HepG2 (cell line): ENCODE results near the gene REEP2. TPM values are rescaled to one million over a fixed set of nuclear protein-coding genes. Genes with fewer than 3 reads are reported as not detected.

Source experiments
- ATAC-seq: fragments of 200-7000 bp; cut with Tn5 transposase; 3 replicates; pipeline ENCODE4 v1.9.1; 2020; ENCODE audit warnings: mild to moderate bottlenecking, moderate library complexity
- BruUV-seq: library from RNA; stranded (reverse); fragments of 400-500 nt; replicated peaks from 2 replicates; lab custom pipeline; 2021; lab: Mats Ljungman, UMichigan
- CTCF ChIA-PET: fragments of 300-600 bp; formaldehyde crosslinking; extraction: SDS; loops from one replicate; lab custom pipeline; 2021; ENCODE audit warnings: low total read pairs, inconsistent platforms, low intra/inter-chr PET ratio; lab: Yijun Ruan, JAX
- POLR2A ChIA-PET: fragments of 350-600 bp; sonication (Branson Sonifier 250); formaldehyde crosslinking; loops from one replicate; lab custom pipeline; 2020; ENCODE audit warnings: antibody characterized with exemption, inconsistent platforms; lab: Yijun Ruan, JAX
- DNase-seq: peaks from one replicate; pipeline ENCODE4 v3.0.0-alpha.2; 2015; ENCODE audit warnings: low spot score
- FAIRE-seq: peaks from 3 replicates; lab custom pipeline; 2011; peaks lifted over from hg19 to GRCh38; lab: Jason Lieb, UNC
- H2AFZ ChIP-seq: one replicate; pipeline ENCODE4 v1.6.1; 2011; ENCODE audit warnings: low read length, inconsistent platforms
- H3K27ac ChIP-seq: fragments of 300-600 bp; 3 replicates; pipeline ENCODE4 v1.8.0; 2011; ENCODE audit warnings: mixed run types, mild to moderate bottlenecking, mixed read lengths, low read length, inconsistent platforms; ENCODE audit not compliant: insufficient read depth; ENCODE audit errors: extremely low read length
- H3K27me3 ChIP-seq, 2 experiments: fragments of 200-600 bp in 1 of 2; 2 replicates in 1 of 2; 3 replicates in 1 of 2; pipeline versions ENCODE4 v1.6.0 to v1.8.0; 2011; ENCODE audit warnings: low read length in 2 of 2, mild to moderate bottlenecking in 2 of 2, moderate library complexity in 2 of 2, inconsistent platforms in 1 of 2; ENCODE audit not compliant: insufficient read depth in 2 of 2, control insufficient read depth in 1 of 2
- H3K36me3 ChIP-seq, 2 experiments: fragments of 200-600 bp in 1 of 2; replicated peaks in 1 of 2; 2 replicates in 1 of 2; 3 replicates in 1 of 2; pipeline versions ENCODE4 v1.5.1 to v1.8.0; 2011; ENCODE audit warnings: low read length in 2 of 2, inconsistent platforms in 1 of 2; ENCODE audit not compliant: insufficient read depth in 2 of 2, control insufficient read depth in 1 of 2
- H3K4me1 ChIP-seq: 2 replicates; pipeline ENCODE4 v1.5.1; 2012; ENCODE audit warnings: low read length, inconsistent platforms; ENCODE audit not compliant: insufficient read depth
- H3K4me2 ChIP-seq: 2 replicates; pipeline ENCODE4 v1.6.0; 2011; ENCODE audit warnings: low read depth, low read length, inconsistent platforms
- H3K4me3 ChIP-seq, 3 experiments: fragments of 200-600 bp in 1 of 3; sonication (generic), shearing (Covaris generic) in 1 of 3; replicated peaks in 1 of 3; 2 replicates each; pipeline ENCODE4 v1.5.1; 2011 to 2016; ENCODE audit warnings: low read length in 3 of 3, inconsistent platforms in 2 of 3, low read depth in 2 of 3, mild to moderate bottlenecking in 2 of 3, control low read depth in 1 of 3, mixed read lengths in 1 of 3; ENCODE audit not compliant: insufficient read depth in 1 of 3
- H3K79me2 ChIP-seq: one replicate; pipeline ENCODE4 v1.6.1; 2011; ENCODE audit warnings: low read length, inconsistent platforms; ENCODE audit not compliant: insufficient read depth
- H3K9ac ChIP-seq: 2 replicates; pipeline ENCODE4 v1.6.0; 2011; ENCODE audit warnings: mild to moderate bottlenecking, low read depth, low read length, inconsistent platforms; ENCODE audit not compliant: insufficient read depth
- H3K9me3 ChIP-seq: 2 replicates; pipeline ENCODE4 v1.5.1; 2012; ENCODE audit warnings: mild to moderate bottlenecking, low read length
- H4K20me1 ChIP-seq: 2 replicates; pipeline ENCODE4 v1.6.0; 2011; ENCODE audit warnings: inconsistent platforms, mild to moderate bottlenecking, low read length, moderate library complexity; ENCODE audit not compliant: insufficient read depth
- AKNA ChIP-seq: sonication (generic); formaldehyde crosslinking; IDR thresholded peaks from 2 replicates; pipeline ENCODE4 v1.4.0; 2020; ENCODE audit warnings: missing genetic modification reagents, borderline replicate concordance
- ARNT ChIP-seq: fragments of 450-650 bp; IDR thresholded peaks from 2 replicates; pipeline ENCODE4 v1.6.1; 2017
- CAMTA2 ChIP-seq: sonication (generic); formaldehyde crosslinking; IDR thresholded peaks from 2 replicates; pipeline ENCODE4 v1.4.0; 2020; ENCODE audit warnings: mild to moderate bottlenecking, missing genetic modification reagents, borderline replicate concordance
- ETV6 ChIP-seq: sonication (generic); formaldehyde crosslinking; conservative IDR thresholded peaks from 2 replicates; pipeline ENCODE4 v1.4.0; 2020; ENCODE audit warnings: missing genetic modification reagents
- PRMT3 ChIP-seq: sonication (generic); formaldehyde crosslinking; IDR thresholded peaks from 2 replicates; pipeline ENCODE4 v1.8.1; 2022; ENCODE audit warnings: low read depth, mild to moderate bottlenecking, moderate library complexity, missing genetic modification reagents, borderline replicate concordance
- SMC3 ChIP-seq: IDR thresholded peaks from 2 replicates; pipeline ENCODE4 v1.6.1; 2011; ENCODE audit warnings: low read length, improper control_type of control experiment
- TFDP2 ChIP-seq: sonication (generic); formaldehyde crosslinking; IDR thresholded peaks from 2 replicates; pipeline ENCODE4 v1.4.0; 2020; ENCODE audit warnings: missing genetic modification reagents
- THYN1 ChIP-seq: sonication (generic); formaldehyde crosslinking; IDR thresholded peaks from 2 replicates; pipeline ENCODE4 v1.8.1; 2023; ENCODE audit warnings: low read depth, mild to moderate bottlenecking, moderate library complexity, missing genetic modification reagents, borderline replicate concordance
- ZNF225 ChIP-seq: sonication (generic); formaldehyde crosslinking; IDR thresholded peaks from 2 replicates; pipeline ENCODE4 v1.4.0; 2020; ENCODE audit warnings: mild to moderate bottlenecking, missing genetic modification reagents
- ZNF24 ChIP-seq: fragments of 450-650 bp; IDR thresholded peaks from 2 replicates; pipeline ENCODE4 v1.6.1; 2017; ENCODE audit warnings: antibody characterized with exemption, mild to moderate bottlenecking
- ZNF33A ChIP-seq: sonication (generic); formaldehyde crosslinking; IDR thresholded peaks from 2 replicates; pipeline ENCODE4 v1.5.1; 2020; ENCODE audit warnings: missing genetic modification reagents, mild to moderate bottlenecking, moderate library complexity, borderline replicate concordance
- ZNF7 ChIP-seq: IDR thresholded peaks from 2 replicates; pipeline ENCODE4 v1.6.1; 2016; ENCODE audit warnings: missing biosample characterization, missing genetic modification reagents
- WGBS: methylation state at CpG from one replicate; pipeline ENCODE4 v1.1.6; 2017; ENCODE audit warnings: low lambda C conversion rate; 5-methylcytosine and 5-hydroxymethylcytosine counted together
- in situ Hi-C: cut with HindIII; loops from 2 replicates; pipeline ENCODE4 v1.10.0; 2017; ENCODE audit warnings: low pct_unique_long_range_greater_than_20kb; ENCODE audit not compliant: extremely low pct_ligation_motif_present
- intact Hi-C: fragments of 100-400 bp; cut with micrococcal nuclease; formaldehyde crosslinking; loops from one replicate; pipeline ENCODE4 v1.10.0; 2022; ENCODE audit not compliant: unreplicated experiment
- polyA plus RNA-seq, 8 experiments: library from polyadenylated mRNA; depleted of rRNA in 3 of 8; stranded (reverse) in 7 of 8; unstranded in 1 of 8; fragments of >200 nt; fragmentation: Illumina TruSeq in 4 of 8; extraction: Trizol in 4 of 8; gene quantifications; 2 replicates each; pipeline versions ENCODE4 v1.2.1 to v1.2.3, GENCODE V29; 2011 to 2016; ENCODE audit warnings: low read depth in 4 of 8, missing spikeins in 1 of 8, mixed read lengths in 1 of 8; ENCODE audit not compliant: insufficient read depth in 1 of 8
- total RNA-seq, 5 experiments: library from RNA; depleted of rRNA; stranded (reverse); fragments of >200 nt; fragmentation: Illumina TruSeq; extraction: Trizol; gene quantifications; 2 replicates each; pipeline ENCODE4 v1.2.3, GENCODE V29; 2016; ENCODE audit warnings: low read depth in 1 of 5

Gene REEP2
- total and polyA plus RNA-seq, 2 of the 13 experiments (the other 11 are each of a cell fraction or from before 2014, with no cell fraction given), result 5.3 to 7.8 TPM

- Histone ChIP-seq H3K4me1 (peaks cover 37% of the 10 kb centered on the region), H3K4me3 (no peak overlapping the region), H3K9me3 (no peaks in the 10 kb centered on the region), H3K27me3 (peaks cover 9 to 49% of the 10 kb centered on the region in 2 experiments; a peak in 3 of 5 replicates), H3K79me2 (no peaks in the 10 kb centered on the region), H3K4me2 (no peak overlapping the region), H4K20me1 (no peaks in the 10 kb centered on the region), H3K27ac (no peak overlapping the region), H3K36me3 (no peaks in the 10 kb centered on the region), H3K9ac (no peak overlapping the region)
- no peak for DNase-seq
- POLR2A ChIA-PET, result no interaction called here
- BruUV-seq, result no TSS peak
- FAIRE-seq, result no peak
- CTCF ChIA-PET, result no interaction called here
- no peak for ATAC-seq
- WGBS, result 40% methylated on average over 11 of the region's 13 CpGs
- intact Hi-C loops, result no loop called here
- in situ Hi-C loops, result no loop called here
- TF ChIP-seq ZNF225 (CRISPR knock-in tag), result no peak
- TF ChIP-seq, all 625 proteins: peak for 0
- no peak overlapping the region for H2AFZ ChIP-seq
Measured at GRCh38 chr5:138453590-138453989, 14.7 kb downstream of the REEP2 start.

GRCh38 chr5:138454121-138454520 lies 15.3 kb downstream of the REEP2 start:
- Histone ChIP-seq H3K79me2 (no peaks in the 10 kb centered on the region), H3K4me3 (no peak overlapping the region), H3K4me2 (no peak overlapping the region), H3K9me3 (no peaks in the 10 kb centered on the region), H3K9ac (no peak overlapping the region), H3K4me1 (peaks cover 37% of the 10 kb centered on the region), H4K20me1 (no peaks in the 10 kb centered on the region), H2AFZ (no peak overlapping the region), H3K36me3 (no peaks in the 10 kb centered on the region), H3K27ac (no peak overlapping the region), H3K27me3 (peaks cover 9 to 52% of the 10 kb centered on the region in 2 experiments; a peak in 3 of 5 replicates)
- no TSS peak for BruUV-seq
- ATAC-seq, result no peak
- no peak for FAIRE-seq
- WGBS, result 34% methylated on average over 8 of the region's 8 CpGs
- intact Hi-C loops, result no loop called here
- no peak for DNase-seq
- in situ Hi-C loops, result no loop called here
- CTCF ChIA-PET, result no interaction called here
- POLR2A ChIA-PET, result no interaction called here
- TF ChIP-seq CAMTA2 (CRISPR knock-in tag), result no peak
- TF ChIP-seq ETV6 (CRISPR knock-in tag), result no peak
- TF ChIP-seq PRMT3 (CRISPR knock-in tag), result no peak
- no peak for TF ChIP-seq ZNF33A (CRISPR knock-in tag)
- TF ChIP-seq THYN1 (CRISPR knock-in tag), result no peak
- no peak for TF ChIP-seq TFDP2 (CRISPR knock-in tag)
- TF ChIP-seq SMC3, result no peak
- no peak for TF ChIP-seq ARNT
- no peak for TF ChIP-seq AKNA (CRISPR knock-in tag)
- TF ChIP-seq ZNF24, result no peak
- TF ChIP-seq ZNF7, result no peak
